HEK293 (cell line): Measurements from ENCODE around the gene GRID2.

ENCODE experiments used
- CTCF ChIA-PET: fragments of 350-600 bp; formaldehyde crosslinking; extraction: SDS; loops from one replicate; lab custom pipeline; 2021; ENCODE audit warnings: antibody characterized with exemption; lab: Yijun Ruan, JAX
- POLR2A ChIA-PET: fragments of 300-600 bp; formaldehyde crosslinking; extraction: SDS; loops from one replicate; lab custom pipeline; 2020; ENCODE audit warnings: antibody characterized with exemption, inconsistent platforms; lab: Yijun Ruan, JAX
- H3K27ac ChIP-seq: fragments of 200-500 bp; sonication (Bioruptor generic); 2 replicates; pipeline ENCODE4 v1.5.1; 2014; ENCODE audit warnings: low read depth, low read length, control low read depth, inconsistent platforms; ENCODE audit errors: extremely low read depth
- H3K36me3 ChIP-seq, 2 experiments: fragments of 200-500 bp in 1 of 2; sonication (Bioruptor generic) in 1 of 2; 1 replicate in 1 of 2; 2 replicates in 1 of 2; pipeline ENCODE4 v1.5.1; 2014 to 2017; ENCODE audit warnings: inconsistent platforms in 2 of 2, low read length in 2 of 2; ENCODE audit not compliant: control insufficient read depth in 2 of 2, insufficient read depth in 1 of 2
- H3K4me1 ChIP-seq: fragments of 200-500 bp; sonication (Bioruptor generic); 2 replicates; pipeline ENCODE4 v1.5.1; 2014; ENCODE audit warnings: mild to moderate bottlenecking, low read length, inconsistent platforms; ENCODE audit not compliant: control insufficient read depth, insufficient read depth
- H3K4me3 ChIP-seq: 2 replicates; pipeline ENCODE4 v1.5.1; 2011; ENCODE audit warnings: low read depth, mild to moderate bottlenecking, control low read depth, low read length, moderate library complexity
- H3K9me3 ChIP-seq: fragments of 200-500 bp; sonication (Bioruptor generic); 2 replicates; pipeline ENCODE4 v1.5.1; 2014; ENCODE audit warnings: low read depth, low read length, inconsistent platforms; ENCODE audit not compliant: control insufficient read depth, insufficient read depth
- PRDM2 ChIP-seq: fragments of 450-650 bp; formaldehyde crosslinking; IDR thresholded peaks from 2 replicates; pipeline ENCODE4 v1.5.1; 2016; ENCODE audit warnings: missing biosample characterization, missing genetic modification characterization, borderline replicate concordance
- ZNF280D ChIP-seq: fragments of 450-650 bp; formaldehyde crosslinking; IDR thresholded peaks from 2 replicates; pipeline ENCODE4 v1.5.1; 2016; ENCODE audit warnings: missing biosample characterization, missing genetic modification characterization
- ZNF416 ChIP-seq: fragments of 450-650 bp; formaldehyde crosslinking; IDR thresholded peaks from 2 replicates; pipeline ENCODE4 v1.5.1; 2016; ENCODE audit warnings: missing biosample characterization, missing genetic modification characterization
- ZNF473 ChIP-seq: fragments of 450-650 bp; formaldehyde crosslinking; IDR thresholded peaks from 2 replicates; pipeline ENCODE4 v1.5.1; 2017; ENCODE audit warnings: missing biosample characterization, missing genetic modification characterization
- ZNF558 ChIP-seq: fragments of 450-650 bp; formaldehyde crosslinking; IDR thresholded peaks from 2 replicates; pipeline ENCODE4 v1.5.1; 2016; ENCODE audit warnings: missing biosample characterization, missing genetic modification characterization
- ZNF654 ChIP-seq: fragments of 450-650 bp; formaldehyde crosslinking; IDR thresholded peaks from 2 replicates; pipeline ENCODE4 v1.5.1; 2016; ENCODE audit warnings: low read depth, missing biosample characterization, missing genetic modification characterization
- ZNF660 ChIP-seq: fragments of 450-650 bp; IDR thresholded peaks from 2 replicates; pipeline ENCODE4 v1.5.1; 2018; ENCODE audit warnings: missing biosample characterization, mild to moderate bottlenecking, missing genetic modification characterization
- ZNF747 ChIP-seq: fragments of 450-650 bp; formaldehyde crosslinking; IDR thresholded peaks from 2 replicates; pipeline ENCODE4 v1.5.1; 2016; ENCODE audit warnings: missing biosample characterization, missing genetic modification characterization
- TF ChIP-seq, protein P1 (sequence below): fragments of 450-650 bp; formaldehyde crosslinking; IDR thresholded peaks from 2 replicates; pipeline ENCODE4 v1.5.1; 2016; ENCODE audit warnings: missing biosample characterization, missing genetic modification characterization
- TF ChIP-seq, protein P2 (sequence below): fragments of 450-650 bp; formaldehyde crosslinking; IDR thresholded peaks from 2 replicates; pipeline ENCODE4 v1.5.0; 2017; ENCODE audit warnings: missing biosample characterization, missing genetic modification characterization, borderline replicate concordance
- TF ChIP-seq, protein P3 (sequence below): fragments of 450-650 bp; formaldehyde crosslinking; IDR thresholded peaks from 2 replicates; pipeline ENCODE4 v1.5.1; 2017; ENCODE audit warnings: missing biosample characterization, missing genetic modification characterization

Gene GRID2

DNA sequence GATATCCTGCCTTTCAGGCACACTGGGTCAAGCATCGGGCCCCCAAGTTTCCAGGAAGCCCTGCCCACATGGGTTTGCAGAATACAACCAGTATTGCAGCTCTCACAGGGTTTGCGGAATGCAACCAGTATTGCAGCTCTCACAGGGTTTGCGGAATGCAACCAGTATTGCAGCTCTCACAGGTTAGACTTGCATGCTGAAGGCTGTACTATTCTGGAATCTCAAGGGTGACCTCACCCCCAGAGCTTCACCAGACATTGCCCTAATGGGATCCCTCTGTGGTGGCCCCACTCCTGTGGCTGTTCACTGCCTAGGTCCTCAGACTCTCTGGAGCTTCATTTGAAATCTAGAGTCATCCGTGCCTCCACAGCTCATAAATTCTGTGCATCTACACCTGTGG lies 884.1 kb downstream of the GRID2 start:
- no peak for TF ChIP-seq ZNF280D
- TF ChIP-seq ZNF558 (tag by site-specific recombination) = no peak
- ChIA-PET CTCF (interaction anchor here (1.4 kb wide), 1 partner anchor 10 kb away, joined by 4 read pairs; no protein-coding TSS in a partner anchor), POLR2A (no interaction called here)
- Histone ChIP-seq H3K4me3 (no peak overlapping the region), H3K9me3 (no peaks in the 10 kb centered on the region), H3K27ac (no peak overlapping the region), H3K36me3 (no peaks in the 10 kb centered on the region), H3K4me1 (no peaks in the 10 kb centered on the region)

- H3K36me3 ChIP-seq = no peaks in the 10 kb centered on the region
- no peaks in the 10 kb centered on the region for H3K4me1 ChIP-seq
- TF ChIP-seq PRDM2 (no peak), ZNF473 (tag by site-specific recombination) (no peak), ZNF747 (tag by site-specific recombination) (no peak), ZNF654 (tag by site-specific recombination) (peak; percentile 54)
- TF ChIP-seq, protein P1, sequence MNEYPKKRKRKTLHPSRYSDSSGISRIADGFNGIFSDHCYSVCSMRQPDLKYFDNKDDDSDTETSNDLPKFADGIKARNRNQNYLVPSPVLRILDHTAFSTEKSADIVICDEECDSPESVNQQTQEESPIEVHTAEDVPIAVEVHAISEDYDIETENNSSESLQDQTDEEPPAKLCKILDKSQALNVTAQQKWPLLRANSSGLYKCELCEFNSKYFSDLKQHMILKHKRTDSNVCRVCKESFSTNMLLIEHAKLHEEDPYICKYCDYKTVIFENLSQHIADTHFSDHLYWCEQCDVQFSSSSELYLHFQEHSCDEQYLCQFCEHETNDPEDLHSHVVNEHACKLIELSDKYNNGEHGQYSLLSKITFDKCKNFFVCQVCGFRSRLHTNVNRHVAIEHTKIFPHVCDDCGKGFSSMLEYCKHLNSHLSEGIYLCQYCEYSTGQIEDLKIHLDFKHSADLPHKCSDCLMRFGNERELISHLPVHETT = no peak
- TF ChIP-seq, all 188 proteins: peak for 1
- no peaks in the 10 kb centered on the region for H3K9me3 ChIP-seq
- no peak overlapping the region for H3K27ac ChIP-seq
- POLR2A ChIA-PET = no interaction called here
- CTCF ChIA-PET = interaction anchor here (0.5 to 1.3 kb wide), 7 partner anchors 9 to 1263 kb away, joined by 3 to 6 read pairs (median 3); no protein-coding TSS in a partner anchor
- H3K4me3 ChIP-seq = no peak overlapping the region
Observed at GRCh38 chr4:93199492-93199891, 895.7 kb downstream of the GRID2 start.

- Histone ChIP-seq H3K36me3 (no peaks in the 10 kb centered on the region), H3K4me3 (no peak overlapping the region), H3K4me1 (no peaks in the 10 kb centered on the region), H3K27ac (no peak overlapping the region), H3K9me3 (no peaks in the 10 kb centered on the region)
- CTCF ChIA-PET = interaction anchor here (0.6 to 1.3 kb wide), 3 partner anchors 434 to 1165 kb away, joined by 3 to 4 read pairs (median 4); no protein-coding TSS in a partner anchor
- POLR2A ChIA-PET = no interaction called here
- TF ChIP-seq, protein P2, sequence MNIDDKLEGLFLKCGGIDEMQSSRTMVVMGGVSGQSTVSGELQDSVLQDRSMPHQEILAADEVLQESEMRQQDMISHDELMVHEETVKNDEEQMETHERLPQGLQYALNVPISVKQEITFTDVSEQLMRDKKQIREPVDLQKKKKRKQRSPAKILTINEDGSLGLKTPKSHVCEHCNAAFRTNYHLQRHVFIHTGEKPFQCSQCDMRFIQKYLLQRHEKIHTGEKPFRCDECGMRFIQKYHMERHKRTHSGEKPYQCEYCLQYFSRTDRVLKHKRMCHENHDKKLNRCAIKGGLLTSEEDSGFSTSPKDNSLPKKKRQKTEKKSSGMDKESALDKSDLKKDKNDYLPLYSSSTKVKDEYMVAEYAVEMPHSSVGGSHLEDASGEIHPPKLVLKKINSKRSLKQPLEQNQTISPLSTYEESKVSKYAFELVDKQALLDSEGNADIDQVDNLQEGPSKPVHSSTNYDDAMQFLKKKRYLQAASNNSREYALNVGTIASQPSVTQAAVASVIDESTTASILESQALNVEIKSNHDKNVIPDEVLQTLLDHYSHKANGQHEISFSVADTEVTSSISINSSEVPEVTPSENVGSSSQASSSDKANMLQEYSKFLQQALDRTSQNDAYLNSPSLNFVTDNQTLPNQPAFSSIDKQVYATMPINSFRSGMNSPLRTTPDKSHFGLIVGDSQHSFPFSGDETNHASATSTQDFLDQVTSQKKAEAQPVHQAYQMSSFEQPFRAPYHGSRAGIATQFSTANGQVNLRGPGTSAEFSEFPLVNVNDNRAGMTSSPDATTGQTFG = no peak
- TF ChIP-seq ZNF416 (no peak), ZNF660 (tag by site-specific recombination) (no peak), ZNF280D (no peak)
- TF ChIP-seq, protein P3, sequence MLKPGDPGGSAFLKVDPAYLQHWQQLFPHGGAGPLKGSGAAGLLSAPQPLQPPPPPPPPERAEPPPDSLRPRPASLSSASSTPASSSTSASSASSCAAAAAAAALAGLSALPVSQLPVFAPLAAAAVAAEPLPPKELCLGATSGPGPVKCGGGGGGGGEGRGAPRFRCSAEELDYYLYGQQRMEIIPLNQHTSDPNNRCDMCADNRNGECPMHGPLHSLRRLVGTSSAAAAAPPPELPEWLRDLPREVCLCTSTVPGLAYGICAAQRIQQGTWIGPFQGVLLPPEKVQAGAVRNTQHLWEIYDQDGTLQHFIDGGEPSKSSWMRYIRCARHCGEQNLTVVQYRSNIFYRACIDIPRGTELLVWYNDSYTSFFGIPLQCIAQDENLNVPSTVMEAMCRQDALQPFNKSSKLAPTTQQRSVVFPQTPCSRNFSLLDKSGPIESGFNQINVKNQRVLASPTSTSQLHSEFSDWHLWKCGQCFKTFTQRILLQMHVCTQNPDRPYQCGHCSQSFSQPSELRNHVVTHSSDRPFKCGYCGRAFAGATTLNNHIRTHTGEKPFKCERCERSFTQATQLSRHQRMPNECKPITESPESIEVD (tag by site-specific recombination) = no peak
Observed at GRCh38 chr4:93201471-93202096, 897.8 kb downstream of the GRID2 start.
